Ovary (tissue), 9 donors: ENCODE data around the gene VASN. TPM values are rescaled to one million over a fixed set of nuclear protein-coding genes. Genes with fewer than 3 reads are reported as not detected.

ENCODE experiments used
- DNase-seq, 5 donors: peaks; one replicate each; pipeline ENCODE4 v3.0.0-alpha.2; 2019 to 2020
- H3K27ac ChIP-seq, 2 donors: fragments of 200-600 bp; one replicate each; pipeline versions ENCODE4 v1.5.1 to v1.8.0; 2019 to 2022
- H3K27me3 ChIP-seq: fragments of 200-600 bp; one replicate; pipeline ENCODE4 v1.8.0; 2022
- H3K36me3 ChIP-seq: fragments of 200-600 bp; sonication (generic); one replicate; pipeline ENCODE4 v1.5.1; 2019
- H3K4me1 ChIP-seq: one replicate; pipeline ENCODE4 v1.8.1; 2013; ENCODE audit warnings: mild to moderate bottlenecking, moderate library complexity; ENCODE audit not compliant: insufficient read depth
- H3K4me3 ChIP-seq: fragments of 200-600 bp; sonication (generic); one replicate; pipeline ENCODE4 v1.5.1; 2017
- H3K9me3 ChIP-seq, 2 donors: fragments of 200-600 bp in 1 of 2; sonication (generic) in 1 of 2; one replicate each; pipeline versions ENCODE4 v1.5.1 to v1.8.1; 2013 to 2019; ENCODE audit warnings: mild to moderate bottlenecking in 1 of 2, moderate library complexity in 1 of 2
- CTCF ChIP-seq, 3 donors: fragments of 450-650 bp in 2 of 3; fragments of 200-600 bp in 1 of 3; IDR thresholded peaks; one replicate each; pipeline versions ENCODE4 v1.5.1 to v1.8.0; 2016 to 2022; ENCODE audit warnings: antibody characterized with exemption in 3 of 3, mild to moderate bottlenecking in 1 of 3
- EP300 ChIP-seq: sonication (generic); formaldehyde crosslinking; IDR thresholded peaks from one replicate; pipeline ENCODE4 v1.6.1; 2017; ENCODE audit warnings: antibody characterized with exemption
- POLR2A ChIP-seq: fragments of 450-650 bp; IDR thresholded peaks from one replicate; pipeline ENCODE4 v1.6.1; 2017; ENCODE audit warnings: antibody characterized with exemption, mild to moderate bottlenecking, moderate library complexity
- WGBS, 3 donors: extraction: QIAGEN DNeasy Blood & Tissue Kit in 1 of 3; methylation state at CpG; one replicate each; pipeline versions ENCODE4 v1.1.5 to v1.1.7; 2013 to 2017; 5-methylcytosine and 5-hydroxymethylcytosine counted together
- intact Hi-C, 4 donors: fragments of 100-400 bp; cut with DNase I; formaldehyde crosslinking; loops; one replicate each; pipeline versions ENCODE4 v1.11.0 to v1.15.1; 2022 to 2023
- polyA plus RNA-seq, 2 donors: library from polyadenylated mRNA; stranded (reverse); fragments of 200-250 nt in 1 of 2; fragments of 350-450 nt in 1 of 2; fragmentation: Illumina TruSeq in 1 of 2; extraction: RNeasy Lipid Tissue Mini Kit (QIAGEN cat#74804) in 1 of 2; gene quantifications; one replicate each; pipeline ENCODE4 v1.2.3, GENCODE V29; 2013 to 2014
- total RNA-seq, 7 donors: library from RNA; depleted of rRNA in 2 of 7; stranded (reverse); fragments of >200 nt in 2 of 7; fragmentation: NEBNext Ultra II Directional in 3 of 7; extraction: Animal tissue kit (Norgen Biotek cat#: 25700) in 3 of 7; gene quantifications; one replicate each; pipeline versions ENCODE4 v1.1.0 to v1.2.4, GENCODE V29; 2016 to 2023
- donor health status: DM: no; HTN: no; CAD: no; lungs with moderate emphysema.
- donor health status: DM: no; HTN: no; CAD: no.
- donor health status: Bipolar disorder and iron deficiency.
- donor health status: DM: yes; HTN: yes; CAD: no.
- donor health status: DM: no; HTN: no; CAD: no.
- donor health status: DM: yes; HTN: yes; CAD: no.

Gene VASN
- total and polyA plus RNA-seq, 9 donors, result 2.4 to 49.5 (median 43.5) TPM

- peaks cover 4% of the 10 kb centered on the region for H3K4me1 ChIP-seq
- H3K36me3 ChIP-seq, result no peaks in the 10 kb centered on the region
- no peak overlapping the region for H3K27ac ChIP-seq
- no peak overlapping the region for H3K4me3 ChIP-seq
- WGBS, 3 donors, result 78 to 85% (median 85%) methylated on average over 35 to 41 of the region's 41 CpGs
- H3K27me3 ChIP-seq, result no peaks in the 10 kb centered on the region
- intact Hi-C loops, result loop anchor here in 1 of 4 donors (10.0 kb wide), 1 partner anchor 352 kb away; no protein-coding TSS in a partner anchor
- TF ChIP-seq EP300 (no peak), CTCF (IDR thresholded peaks at IDR 0.05) (no peak), POLR2A (no peak)
- peak in 1 of 5 donors; percentile 42 for DNase-seq
- no peaks in the 10 kb centered on the region for H3K9me3 ChIP-seq
These were observed 34.7 kb upstream of the VASN start for GRCh38 chr16:4336701-4337539.

- no peak overlapping the region for H3K4me3 ChIP-seq
- H3K27ac ChIP-seq, result no peak overlapping the region
- intact Hi-C loops, result loop anchor here in 1 of 4 donors (10.0 kb wide), 1 partner anchor 353 kb away; no protein-coding TSS in a partner anchor
- no peaks in the 10 kb centered on the region for H3K36me3 ChIP-seq
- WGBS, 3 donors, result 72 to 81% (median 77%) methylated on average over 8 to 12 of the region's 12 CpGs
- DNase-seq, result peak in 2 of 5 donors; percentile 30 to 51
- peaks cover 4% of the 10 kb centered on the region for H3K4me1 ChIP-seq
- no peaks in the 10 kb centered on the region for H3K27me3 ChIP-seq
- H3K9me3 ChIP-seq, result no peaks in the 10 kb centered on the region
- TF ChIP-seq EP300 (no peak), POLR2A (no peak), CTCF (IDR thresholded peaks at IDR 0.05) (no peak)
These were observed 34.0 kb upstream of the VASN start for GRCh38 chr16:4337540-4338088.

- 81 to 83% (median 82%) methylated on average over 12 of the region's 12 CpGs for WGBS, 3 donors
- Histone ChIP-seq H3K27ac (peak overlapping the region in 1 of 2 donors; percentile 44), H3K9me3 (no peaks in the 10 kb centered on the region), H3K4me1 (peaks cover 4% of the 10 kb centered on the region), H3K36me3 (no peaks in the 10 kb centered on the region), H3K27me3 (no peaks in the 10 kb centered on the region), H3K4me3 (no peak overlapping the region)
- TF ChIP-seq CTCF (IDR thresholded peaks at IDR 0.05) (no peak), POLR2A (no peak), EP300 (no peak)
- intact Hi-C loops, result loop anchor here in 1 of 4 donors (10.0 kb wide), 1 partner anchor 353 kb away; no protein-coding TSS in a partner anchor
- DNase-seq, result peak in 1 of 5 donors; percentile 42
These were observed 33.5 kb upstream of the VASN start for GRCh38 chr16:4338125-4338582.

DNA sequence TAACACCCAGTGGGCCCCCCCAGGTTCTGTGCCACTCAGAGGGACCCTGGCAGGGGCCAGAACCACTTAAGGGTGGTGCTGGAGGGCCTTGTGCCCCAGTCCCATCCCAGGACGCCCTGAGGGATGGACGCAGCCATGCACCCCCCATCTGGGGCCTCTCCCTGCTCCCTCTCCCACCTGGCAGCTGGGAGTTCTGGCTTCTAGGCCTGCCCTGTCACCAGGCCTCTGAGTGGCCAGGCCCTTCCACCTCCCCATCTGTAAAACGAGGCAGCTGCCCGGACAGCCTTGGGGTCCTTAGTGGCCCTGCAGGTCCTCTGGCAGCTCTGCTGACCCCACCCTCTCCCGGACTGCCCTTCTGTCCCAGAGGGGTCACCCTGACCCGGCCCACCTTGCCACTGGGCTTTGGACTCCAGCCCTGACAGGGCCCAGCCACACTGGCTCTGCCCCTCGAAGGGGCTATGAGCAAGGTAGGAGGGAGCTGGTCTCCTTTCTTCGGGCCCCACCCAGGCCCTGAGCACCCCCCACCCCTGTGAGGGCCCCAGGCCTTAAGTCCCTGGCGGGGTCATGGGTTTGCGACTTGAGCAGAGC is 32.8 kb upstream of the VASN start:
- intact Hi-C loops, result loop anchor here in 1 of 4 donors (10.0 kb wide), 1 partner anchor 354 kb away; no protein-coding TSS in a partner anchor
- Histone ChIP-seq H3K9me3 (no peaks in the 10 kb centered on the region), H3K4me3 (no peak overlapping the region), H3K4me1 (peaks cover 4% of the 10 kb centered on the region), H3K36me3 (no peaks in the 10 kb centered on the region), H3K27me3 (no peaks in the 10 kb centered on the region), H3K27ac (peak overlapping the region in 1 of 2 donors; percentile 44)
- TF ChIP-seq EP300, result no peak
- TF ChIP-seq POLR2A, result no peak
- TF ChIP-seq CTCF (IDR thresholded peaks at IDR 0.05), result no peak
- peak in 1 of 5 donors; percentile 51 for DNase-seq
- 58 to 76% (median 61%) methylated on average over 8 to 10 of the region's 10 CpGs for WGBS, 3 donors
